Psoas muscle (tissue), 8 donors: ENCODE measurements around the gene PTGER1. TPM values are rescaled to one million over a fixed set of nuclear protein-coding genes. Genes with fewer than 3 reads are reported as not detected.

Experiments used
- ATAC-seq, 4 donors: fragments of 200-7000 bp; cut with Tn5 transposase; one replicate each; pipeline ENCODE4 v1.9.1; 2020; ENCODE audit warnings: moderate library complexity in 3 of 4, mild to moderate bottlenecking in 2 of 4
- DNase-seq, 2 donors: peaks; one replicate each; pipeline ENCODE4 v3.0.0-alpha.2; 2020
- H3K27ac ChIP-seq: fragments of 200-600 bp; one replicate; pipeline ENCODE4 v1.8.0; 2022
- H3K27me3 ChIP-seq, 3 donors: fragments of 200-600 bp in 1 of 3; one replicate each; pipeline versions ENCODE4 v1.6.1 to v1.8.0; 2013 to 2022; ENCODE audit warnings: low read length in 2 of 3, mild to moderate bottlenecking in 2 of 3, moderate library complexity in 1 of 3; ENCODE audit not compliant: insufficient read depth in 3 of 3
- H3K36me3 ChIP-seq, 2 donors: fragments of 200-600 bp in 1 of 2; one replicate each; pipeline versions ENCODE4 v1.6.1 to v1.8.0; 2013 to 2022; ENCODE audit warnings: low read depth in 1 of 2, mild to moderate bottlenecking in 1 of 2, moderate library complexity in 1 of 2; ENCODE audit not compliant: insufficient read depth in 1 of 2
- H3K4me1 ChIP-seq: fragments of 200-600 bp; one replicate; pipeline ENCODE4 v1.8.0; 2022
- H3K4me3 ChIP-seq: fragments of 200-600 bp; one replicate; pipeline ENCODE4 v1.8.0; 2022; ENCODE audit warnings: mild to moderate bottlenecking
- H3K9me3 ChIP-seq: fragments of 200-600 bp; one replicate; pipeline ENCODE4 v1.8.0; 2022
- CTCF ChIP-seq: fragments of 200-600 bp; IDR thresholded peaks from one replicate; pipeline ENCODE4 v1.8.0; 2022; ENCODE audit warnings: antibody characterized with exemption
- WGBS, 3 donors: extraction: QIAGEN DNeasy Blood & Tissue Kit; methylation state at CpG; one replicate each; pipeline versions ENCODE4 v1.1.6 to v1.1.7; 2013; 5-methylcytosine and 5-hydroxymethylcytosine counted together
- intact Hi-C, 2 donors: fragments of 100-400 bp; cut with DNase I; formaldehyde crosslinking; loops; one replicate each; pipeline versions ENCODE4 v1.11.0 to v1.14.2; 2022
- polyA plus RNA-seq, 3 donors: library from polyadenylated mRNA; stranded (reverse); fragments of 200-250 nt; gene quantifications; one replicate each; pipeline ENCODE4 v1.2.3, GENCODE V29; 2013
- total RNA-seq, 4 donors: library from RNA; stranded (reverse); fragmentation: NEBNext Ultra II Directional in 2 of 4; extraction: Animal tissue kit (Norgen Biotek cat#: 25700) in 2 of 4; gene quantifications; one replicate each; pipeline versions ENCODE4 v1.2.1 to v1.2.4, GENCODE V29; 2021 to 2023
- donor health status: healthy with polysubstance abuse.
- donor health status: DM: no; HTN: no; CAD: no; lungs with moderate emphysema.
- donor health status: Bipolar disorder and iron deficiency.
- donor health status: healthy.
- donor health status: DM: yes; HTN: yes; CAD: no.
- donor health status: DM: no; HTN: no; CAD: no.
- donor health status: DM: no; HTN: no; CAD: no.
- donor health status: DM: yes; HTN: yes; CAD: no.

Gene PTGER1
- total and polyA plus RNA-seq, 7 donors: 0.05 to 0.25 (median 0.10) TPM; not detected in 2

GRCh38 chr19:14440049-14440448, 35.1 kb downstream of the PTGER1 start:
- no peak for TF ChIP-seq CTCF
- H3K4me1 ChIP-seq: peaks cover 8% of the 10 kb centered on the region
- H3K36me3 ChIP-seq: peaks cover 14 to 49% of the 10 kb centered on the region in 2 donors
- peak in 2 of 4 donors; percentile 34 to 49 for ATAC-seq
- 51 to 64% (median 54%) methylated on average over 9 of the region's 9 CpGs for WGBS, 3 donors
- peak overlapping the region; percentile 32 for H3K4me3 ChIP-seq
- peak; percentile 71 to 83 for DNase-seq
- H3K9me3 ChIP-seq: no peaks in the 10 kb centered on the region
- intact Hi-C loops: no loop called here
- peak overlapping the region; percentile 16 for H3K27ac ChIP-seq
- no peaks in the 10 kb centered on the region for H3K27me3 ChIP-seq

- ATAC-seq: no peak
Measured at GRCh38 chr19:14439014-14439413, 36.1 kb downstream of the PTGER1 start.

GRCh38 chr19:14437578-14438140, 37.5 kb downstream of the PTGER1 start:
- ATAC-seq: no peak
- Histone ChIP-seq H3K27me3 (no peaks in the 10 kb centered on the region), H3K4me1 (peaks cover 18% of the 10 kb centered on the region), H3K4me3 (no peak overlapping the region), H3K9me3 (no peaks in the 10 kb centered on the region), H3K36me3 (peaks cover 6 to 25% of the 10 kb centered on the region in 2 donors), H3K27ac (no peak overlapping the region)
- DNase-seq: no peak
- 87 to 95% (median 88%) methylated on average over 7 of the region's 7 CpGs for WGBS, 3 donors
- no peak for TF ChIP-seq CTCF
- intact Hi-C loops: no loop called here

More at GRCh38 chr19:14439014-14439413, 36.1 kb downstream of the PTGER1 start:
- peaks cover 11 to 38% of the 10 kb centered on the region in 2 donors for H3K36me3 ChIP-seq
- no peaks in the 10 kb centered on the region for H3K27me3 ChIP-seq
- no peaks in the 10 kb centered on the region for H3K9me3 ChIP-seq
- H3K4me1 ChIP-seq: peaks cover 18% of the 10 kb centered on the region
- H3K4me3 ChIP-seq: no peak overlapping the region
- TF ChIP-seq CTCF: no peak
- DNase-seq: no peak
- intact Hi-C loops: no loop called here
- WGBS, 3 donors: 64 to 73% (median 69%) methylated on average over 9 of the region's 9 CpGs
- H3K27ac ChIP-seq: no peak overlapping the region

GRCh38 chr19:14435320-14436050, 39.7 kb downstream of the PTGER1 start:
- intact Hi-C loops: no loop called here
- H3K4me1 ChIP-seq: peaks cover 18% of the 10 kb centered on the region
- no peak for DNase-seq
- peak overlapping the region; percentile 59 for H3K27ac ChIP-seq
- TF ChIP-seq CTCF: no peak
- H3K36me3 ChIP-seq: peaks cover 0 to 6% of the 10 kb centered on the region in 2 donors
- WGBS, 3 donors: 64 to 69% (median 68%) methylated on average over 17 of the region's 17 CpGs
- H3K4me3 ChIP-seq: peak overlapping the region; percentile 91
- H3K27me3 ChIP-seq: no peaks in the 10 kb centered on the region
- H3K9me3 ChIP-seq: no peaks in the 10 kb centered on the region
- no peak for ATAC-seq
